Heart right ventricle (tissue), 16 donors: ENCODE measurements around the gene DOCK10. TPM values are rescaled to one million over a fixed set of nuclear protein-coding genes. Genes with fewer than 3 reads are reported as not detected.

Source experiments
- ATAC-seq, 8 donors: fragments of 200-7000 bp; cut with Tn5 transposase; one replicate each; pipeline ENCODE4 v1.9.1; 2020; ENCODE audit warnings: mild to moderate bottlenecking in 8 of 8, moderate library complexity in 8 of 8, moderate number of reproducible peaks in 1 of 8
- DNase-seq, 2 donors: peaks; one replicate each; pipeline ENCODE4 v3.0.0-alpha.2; 2020
- H3K27ac ChIP-seq, 10 donors: fragments of 200-600 bp; sonication (generic) in 2 of 10; one replicate each; pipeline versions ENCODE4 v1.5.0 to v1.8.0; 2020 to 2022; ENCODE audit warnings: mild to moderate bottlenecking in 3 of 10
- H3K27me3 ChIP-seq, 7 donors: fragments of 200-600 bp; one replicate each; pipeline ENCODE4 v1.8.0; 2021 to 2022; ENCODE audit warnings: mild to moderate bottlenecking in 2 of 7
- H3K36me3 ChIP-seq, 9 donors: fragments of 200-600 bp; sonication (generic) in 1 of 9; one replicate each; pipeline versions ENCODE4 v1.5.0 to v1.8.0; 2020 to 2022; ENCODE audit warnings: mild to moderate bottlenecking in 2 of 9
- H3K4me1 ChIP-seq, 9 donors: fragments of 200-600 bp; sonication (generic) in 1 of 9; one replicate each; pipeline versions ENCODE4 v1.5.0 to v1.8.0; 2020 to 2022; ENCODE audit warnings: mild to moderate bottlenecking in 4 of 9
- H3K4me3 ChIP-seq, 10 donors: fragments of 200-600 bp; sonication (generic) in 2 of 10; one replicate each; pipeline versions ENCODE4 v1.5.0 to v1.8.0; 2020 to 2022; ENCODE audit warnings: mild to moderate bottlenecking in 7 of 10, moderate library complexity in 2 of 10
- H3K9me3 ChIP-seq, 11 donors: fragments of 200-600 bp in 10 of 11; sonication (generic) in 2 of 11; one replicate each; pipeline versions ENCODE4 v1.5.0 to v1.8.0; 2013 to 2022; ENCODE audit warnings: mild to moderate bottlenecking in 2 of 11, control low read depth in 1 of 11, moderate library complexity in 1 of 11
- CTCF ChIP-seq, 9 donors: fragments of 200-600 bp; sonication (generic) in 2 of 9; IDR thresholded peaks; one replicate each; pipeline versions ENCODE4 v1.5.0 to v1.8.0; 2021 to 2022; ENCODE audit warnings: antibody characterized with exemption in 9 of 9, mild to moderate bottlenecking in 5 of 9, moderate library complexity in 1 of 9
- WGBS, 2 donors: extraction: QIAGEN DNeasy Blood & Tissue Kit; methylation state at CpG; one replicate each; pipeline ENCODE4 v1.1.7; 2013; ENCODE audit warnings: inconsistent platforms in 1 of 2; 5-methylcytosine and 5-hydroxymethylcytosine counted together
- intact Hi-C, 10 donors: fragments of 100-400 bp; cut with DNase I; formaldehyde crosslinking; loops; one replicate each; pipeline versions ENCODE4 v1.11.1 to v1.14.2; 2022
- polyA plus RNA-seq, 2 donors: library from polyadenylated mRNA; stranded (reverse); fragments of 200-250 nt; gene quantifications; one replicate each; pipeline ENCODE4 v1.2.3, GENCODE V29; 2013
- total RNA-seq, 10 donors: library from RNA; stranded (reverse); fragmentation: NEBNext Ultra II Directional in 3 of 10; extraction: Animal tissue kit (Norgen Biotek cat#: 25700) in 3 of 10; gene quantifications; one replicate each; pipeline versions ENCODE4 v1.2.1 to v1.2.4, GENCODE V29; 2021 to 2023
- donor health status: Arrhythmogenic right ventricular cardiomyopathy.
- donor health status: ischemic (EF 13 %, LVEDD 7.1; RV severe dilation, severe dysfunction).
- donor health status: healthy with polysubstance abuse.
- donor health status: DM: no; HTN: yes; CAD: no.
- donor health status: DM: no; HTN: no; CAD: no.
- donor health status: ischemic (EF 25% LVEDD 6.9; RV normal size, moderate dysfunction).
- donor health status: ischemic (EF 25% LVEDD 5.7; RV mildly dilated, moderate dysfunction).
- donor health status: healthy.
- donor health status: DM: yes; HTN: yes; CAD: no.
- donor health status: Ischemic cardiomyopathy.
- donor health status: ischemic (EF 35%, LVEDD 5.7; RV mildly dilated, moderate dysfunction).
- donor health status: nonischemic (EF 11% LVEDD 7.7; RV severe dilation, severe dysfunction).
- donor health status: DM: yes; HTN: yes; CAD: no.
- donor health status: PGD.
- donor health status: ischemic (EF 29% LVEDD 5.4; RV normal size, mild dysfunction).
- donor health status: nonischemic (EF 23%, LVEDD 6.1; RV moderate dilation, normal function).

The DOCK10 gene
- total and polyA plus RNA-seq, 12 donors, result 0.77 to 18.9 (median 1.4) TPM

GRCh38 chr2:224817676-224818075, 224.6 kb downstream of the DOCK10 start:
- peaks cover 0 to 85% (median 0%) of the 10 kb centered on the region in 9 donors for H3K36me3 ChIP-seq
- intact Hi-C loops, result no loop called here
- H3K27me3 ChIP-seq, result no peaks in the 10 kb centered on the region
- no peak for TF ChIP-seq CTCF (IDR thresholded peaks at IDR 0.05)
- no peak overlapping the region for H3K4me3 ChIP-seq
- 44 to 63% methylated on average over 1 of the region's 1 CpG for WGBS, 2 donors
- no peaks in the 10 kb centered on the region for H3K4me1 ChIP-seq
- H3K9me3 ChIP-seq, result no peaks in the 10 kb centered on the region
- ATAC-seq, result no peak
- H3K27ac ChIP-seq, result no peak overlapping the region
- DNase-seq, result no peak

- Histone ChIP-seq H3K27me3 (no peaks in the 10 kb centered on the region), H3K27ac (no peak overlapping the region), H3K4me1 (no peaks in the 10 kb centered on the region), H3K36me3 (peaks cover 0 to 77% (median 0%) of the 10 kb centered on the region in 9 donors), H3K9me3 (no peaks in the 10 kb centered on the region), H3K4me3 (no peak overlapping the region)
- intact Hi-C loops, result no loop called here
- TF ChIP-seq CTCF (IDR thresholded peaks at IDR 0.05), result no peak
- 70 to 91% methylated on average over 4 of the region's 4 CpGs for WGBS, 2 donors
- no peak for ATAC-seq
- no peak for DNase-seq
These were observed 225.5 kb downstream of the DOCK10 start for GRCh38 chr2:224816816-224817215.

- no peaks in the 10 kb centered on the region for H3K4me1 ChIP-seq
- ATAC-seq (no peak), DNase-seq (no peak)
- no peak overlapping the region for H3K27ac ChIP-seq
- TF ChIP-seq CTCF (IDR thresholded peaks at IDR 0.05), result no peak
- intact Hi-C loops, result no loop called here
- 95 to 97% methylated on average over 1 of the region's 1 CpG for WGBS, 2 donors
- H3K36me3 ChIP-seq, result peaks cover 0 to 60% (median 0%) of the 10 kb centered on the region in 9 donors
- H3K27me3 ChIP-seq, result no peaks in the 10 kb centered on the region
- no peak overlapping the region for H3K4me3 ChIP-seq
- no peaks in the 10 kb centered on the region for H3K9me3 ChIP-seq
These were observed 228.7 kb downstream of the DOCK10 start for GRCh38 chr2:224813578-224813977.

DNA sequence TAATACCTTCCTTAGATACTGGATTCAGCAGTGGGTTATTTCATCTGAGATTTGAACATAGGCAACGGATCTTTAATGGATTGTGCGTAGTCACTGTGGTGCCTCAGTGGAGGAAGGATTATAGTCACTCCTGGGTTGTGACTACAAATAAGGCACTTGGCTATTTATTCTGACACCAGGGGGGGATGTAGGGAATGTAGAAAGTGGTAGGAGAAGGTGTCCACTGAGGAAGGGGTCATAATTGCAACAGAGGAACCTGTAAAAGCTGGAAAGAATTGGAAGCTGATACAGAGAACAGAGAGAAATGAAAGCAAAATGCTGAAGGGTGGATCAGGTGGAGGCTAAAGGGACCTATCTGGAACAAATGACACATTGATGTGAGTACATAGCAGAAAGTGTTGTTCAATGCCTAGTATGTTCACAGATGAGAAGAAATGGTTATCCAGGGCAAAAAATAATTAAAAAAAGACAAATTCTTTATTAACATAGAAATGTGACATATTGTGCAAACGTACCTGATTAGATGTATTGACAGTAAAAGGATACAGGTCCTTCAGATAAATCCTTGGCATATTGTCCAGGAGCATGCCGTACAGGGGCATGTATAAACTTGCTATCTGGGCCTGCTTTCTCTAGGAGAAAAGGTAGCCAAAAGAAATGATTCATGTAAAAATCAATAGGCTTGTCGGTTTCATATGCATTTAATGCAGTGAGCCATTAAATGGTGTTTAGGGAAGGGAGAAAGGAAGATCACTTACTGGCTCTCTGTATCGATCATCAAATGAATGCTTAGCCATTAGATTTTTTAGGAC, 234.9 kb downstream of the DOCK10 start:
- no peak for ATAC-seq
- intact Hi-C loops, result loop anchor here in 1 of 10 donors (10.0 kb wide), 1 partner anchor 197 kb away; no protein-coding TSS in a partner anchor

More for the DNA sequence above, 234.9 kb downstream of the DOCK10 start:
- H3K4me3 ChIP-seq, result no peak overlapping the region
- no peak for DNase-seq
- H3K36me3 ChIP-seq, result peaks cover 0 to 63% (median 0%) of the 10 kb centered on the region in 9 donors
- no peak overlapping the region for H3K27ac ChIP-seq
- 82 to 85% methylated on average over 6 of the region's 6 CpGs for WGBS, 2 donors
- H3K4me1 ChIP-seq, result peaks cover 0 to 2% (median 0%) of the 10 kb centered on the region in 9 donors
- TF ChIP-seq CTCF (IDR thresholded peaks at IDR 0.05), result peak in 1 of 9 donors; percentile 11
- H3K9me3 ChIP-seq, result no peaks in the 10 kb centered on the region
- H3K27me3 ChIP-seq, result no peaks in the 10 kb centered on the region
